Measurements from ENCODE around the gene PGAP2. TPM values are rescaled to one million over a fixed set of nuclear protein-coding genes. Genes with fewer than 3 reads are reported as not detected.

PGAP2 gene
- total RNA-seq, 1 donor from 2014 or later = 22.7 TPM

- Mint-ChIP-seq H3K9me3 (ENCODE audit: unreplicated experiment) (no peaks in the 10 kb centered on the region), H3K4me1 (ENCODE audit: unreplicated experiment) (peaks cover 17% of the 10 kb centered on the region), H3K4me3 (ENCODE audit: unreplicated experiment) (no peak overlapping the region), H3K27ac (ENCODE audit: unreplicated experiment) (no peak overlapping the region), H3K27me3 (ENCODE audit: unreplicated experiment) (peaks cover 18% of the 10 kb centered on the region), H3K36me3 (ENCODE audit: low read depth, unreplicated experiment) (peaks cover 27% of the 10 kb centered on the region)
- no peak for TF ChIP-seq CTCF (IDR thresholded peaks at IDR 0.05; ENCODE audit: unreplicated experiment)
- DNase-seq (ENCODE audit: low spot score) = no peak
Observed at GRCh38 chr11:3823303-3823702, 14.9 kb downstream of the PGAP2 start.

DNA sequence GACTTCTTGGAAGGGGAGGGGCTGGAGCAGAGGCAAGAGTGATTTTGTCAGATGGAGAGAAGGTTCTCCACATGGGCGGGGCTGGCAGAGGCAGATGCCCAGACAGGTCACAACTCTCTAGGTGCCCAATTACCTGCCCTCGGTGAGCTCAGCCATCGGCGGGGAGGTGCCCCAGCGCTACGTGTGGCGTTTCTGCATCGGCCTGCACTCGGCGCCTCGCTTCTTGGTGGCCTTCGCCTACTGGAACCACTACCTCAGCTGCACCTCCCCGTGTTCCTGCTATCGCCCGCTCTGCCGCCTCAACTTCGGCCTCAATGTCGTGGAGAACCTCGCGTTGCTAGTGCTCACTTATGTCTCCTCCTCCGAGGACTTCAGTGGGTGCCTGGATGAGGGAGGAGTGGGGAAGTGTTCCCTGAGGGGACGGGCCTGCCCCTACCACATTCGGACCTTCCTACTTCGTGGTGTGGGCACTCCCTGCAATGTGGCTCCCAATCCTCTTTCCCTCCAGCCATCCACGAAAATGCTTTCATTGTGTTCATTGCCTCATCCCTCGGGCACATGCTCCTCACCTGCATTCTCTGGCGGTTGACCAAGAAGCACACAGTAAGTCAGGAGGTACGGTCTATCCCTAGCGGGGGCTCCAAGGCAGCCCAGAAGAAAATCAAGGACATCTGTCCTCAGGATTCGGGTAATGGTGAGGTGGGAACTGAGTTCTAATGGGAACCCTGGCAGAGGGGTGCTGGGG is 15.6 kb downstream of the PGAP2 start:
- no peak for DNase-seq (ENCODE audit: low spot score)
- no peaks in the 10 kb centered on the region for H3K9me3 Mint-ChIP-seq (ENCODE audit: unreplicated experiment)
- H3K4me1 Mint-ChIP-seq (ENCODE audit: unreplicated experiment) = peaks cover 17% of the 10 kb centered on the region
- H3K4me3 Mint-ChIP-seq (ENCODE audit: unreplicated experiment) = peak overlapping the region; percentile 37
- H3K27ac Mint-ChIP-seq (ENCODE audit: unreplicated experiment) = peak overlapping the region; percentile 67
- H3K36me3 Mint-ChIP-seq (ENCODE audit: low read depth, unreplicated experiment) = peaks cover 28% of the 10 kb centered on the region
- TF ChIP-seq CTCF (IDR thresholded peaks at IDR 0.05; ENCODE audit: unreplicated experiment) = no peak
- H3K27me3 Mint-ChIP-seq (ENCODE audit: unreplicated experiment) = peaks cover 18% of the 10 kb centered on the region

GRCh38 chr11:3824714-3825472 is 16.5 kb downstream of the PGAP2 start:
- H3K9me3 Mint-ChIP-seq (ENCODE audit: unreplicated experiment) = no peaks in the 10 kb centered on the region
- peak overlapping the region; percentile 67 for H3K27ac Mint-ChIP-seq (ENCODE audit: unreplicated experiment)
- peaks cover 28% of the 10 kb centered on the region for H3K36me3 Mint-ChIP-seq (ENCODE audit: low read depth, unreplicated experiment)
- no peak overlapping the region for H3K4me3 Mint-ChIP-seq (ENCODE audit: unreplicated experiment)
- peak; percentile 85 for TF ChIP-seq CTCF (IDR thresholded peaks at IDR 0.05; ENCODE audit: unreplicated experiment)
- peaks cover 17% of the 10 kb centered on the region for H3K4me1 Mint-ChIP-seq (ENCODE audit: unreplicated experiment)
- H3K27me3 Mint-ChIP-seq (ENCODE audit: unreplicated experiment) = peaks cover 18% of the 10 kb centered on the region
- DNase-seq (ENCODE audit: low spot score) = peak; percentile 92

DNA sequence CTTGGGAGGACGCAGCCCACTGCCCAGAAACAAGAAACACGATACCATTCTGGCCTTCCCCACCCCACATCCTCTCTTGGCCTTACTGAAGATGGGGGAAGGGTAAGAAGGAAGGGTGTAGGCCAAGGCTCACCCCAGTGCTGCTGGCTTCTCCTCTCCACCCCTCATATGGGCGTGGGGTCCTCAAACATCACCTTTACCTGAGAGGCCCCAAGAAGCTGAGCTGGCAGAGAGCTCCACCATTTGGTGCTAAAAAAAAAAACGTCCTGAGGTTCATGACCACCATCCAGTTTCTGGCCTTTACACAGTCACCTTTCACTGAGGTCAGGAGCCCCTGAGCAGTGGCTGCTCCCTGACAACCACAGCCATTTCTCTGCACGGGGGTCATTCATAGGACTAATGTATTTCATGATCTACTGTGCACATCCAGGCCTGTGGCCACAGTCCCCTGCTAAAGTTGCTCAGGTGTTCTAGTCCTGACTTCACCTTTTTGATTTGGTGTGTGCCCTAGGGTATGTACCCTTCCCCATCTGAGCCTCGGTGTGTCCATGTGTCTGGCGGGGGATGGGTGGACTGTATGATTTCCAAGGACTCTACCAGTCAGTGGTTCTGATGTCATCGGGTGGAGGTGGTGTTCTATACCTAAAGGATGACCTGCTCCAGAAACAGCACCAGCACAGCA is 17.3 kb downstream of the PGAP2 start:
- no peak for TF ChIP-seq CTCF (IDR thresholded peaks at IDR 0.05; ENCODE audit: unreplicated experiment)
- DNase-seq (ENCODE audit: low spot score) = no peak
- H3K36me3 Mint-ChIP-seq (ENCODE audit: low read depth, unreplicated experiment) = peaks cover 28% of the 10 kb centered on the region
- no peak overlapping the region for H3K27ac Mint-ChIP-seq (ENCODE audit: unreplicated experiment)
- H3K4me1 Mint-ChIP-seq (ENCODE audit: unreplicated experiment) = peaks cover 17% of the 10 kb centered on the region
- H3K27me3 Mint-ChIP-seq (ENCODE audit: unreplicated experiment) = peaks cover 18% of the 10 kb centered on the region
- H3K9me3 Mint-ChIP-seq (ENCODE audit: unreplicated experiment) = no peaks in the 10 kb centered on the region
- no peak overlapping the region for H3K4me3 Mint-ChIP-seq (ENCODE audit: unreplicated experiment)

Measured in endothelial cell (in vitro differentiated cells).